Heart left ventricle (tissue), 16 donors: Measurements from ENCODE around the gene SLC13A3. TPM values are rescaled to one million over a fixed set of nuclear protein-coding genes. Genes with fewer than 3 reads are reported as not detected.

ENCODE experiments used
- ATAC-seq, 4 donors: fragments of 200-7000 bp; cut with Tn5 transposase; one replicate each; pipeline ENCODE4 v1.9.1; 2020 to 2022; ENCODE audit warnings: moderate library complexity in 4 of 4, mild to moderate bottlenecking in 3 of 4, moderate number of reproducible peaks in 1 of 4
- DNase-seq, 5 donors: peaks; one replicate each; pipeline ENCODE4 v3.0.0-alpha.2; 2020
- H3K27ac ChIP-seq, 12 donors: fragments of 200-600 bp; sonication (generic) in 4 of 12; one replicate each; pipeline versions ENCODE4 v1.5.0 to v1.8.0; 2016 to 2022; ENCODE audit warnings: mild to moderate bottlenecking in 2 of 12
- H3K27me3 ChIP-seq, 9 donors: fragments of 200-600 bp; sonication (generic) in 2 of 9; one replicate each; pipeline versions ENCODE4 v1.5.1 to v1.8.0; 2016 to 2022; ENCODE audit warnings: mild to moderate bottlenecking in 3 of 9
- H3K36me3 ChIP-seq, 9 donors: fragments of 200-600 bp; sonication (generic) in 2 of 9; one replicate each; pipeline versions ENCODE4 v1.5.0 to v1.8.0; 2018 to 2022; ENCODE audit warnings: mild to moderate bottlenecking in 2 of 9
- H3K4me1 ChIP-seq, 12 donors: fragments of 200-600 bp; sonication (generic) in 4 of 12; one replicate each; pipeline versions ENCODE4 v1.5.0 to v1.8.0; 2016 to 2022; ENCODE audit warnings: mild to moderate bottlenecking in 3 of 12
- H3K4me3 ChIP-seq, 12 donors: fragments of 200-600 bp; sonication (generic) in 4 of 12; one replicate each; pipeline versions ENCODE4 v1.5.0 to v1.8.0; 2017 to 2022; ENCODE audit warnings: mild to moderate bottlenecking in 9 of 12, moderate library complexity in 4 of 12
- H3K9me3 ChIP-seq, 12 donors: fragments of 200-600 bp; sonication (generic) in 4 of 12; one replicate each; pipeline versions ENCODE4 v1.5.0 to v1.8.0; 2016 to 2022; ENCODE audit warnings: mild to moderate bottlenecking in 1 of 12
- POLR2A ChIP-seq, 2 donors: fragments of 450-650 bp; IDR thresholded peaks; one replicate each; pipeline ENCODE4 v1.6.1; 2017; ENCODE audit warnings: antibody characterized with exemption in 2 of 2, mild to moderate bottlenecking in 2 of 2, moderate library complexity in 2 of 2
- WGBS, 4 donors: extraction: QIAGEN DNeasy Blood & Tissue Kit in 2 of 4; methylation state at CpG; one replicate each; pipeline versions ENCODE4 v1.1.5 to v1.1.7; 2013 to 2018; 5-methylcytosine and 5-hydroxymethylcytosine counted together
- intact Hi-C, 10 donors: fragments of 100-400 bp; cut with DNase I; formaldehyde crosslinking; loops; one replicate each; pipeline versions ENCODE4 v1.11.1 to v1.14.2; 2022
- polyA plus RNA-seq, 2 donors: library from polyadenylated mRNA; stranded (reverse); fragments of 200-250 nt; gene quantifications; one replicate each; pipeline ENCODE4 v1.2.3, GENCODE V29; 2013
- total RNA-seq, 9 donors: library from RNA; depleted of rRNA in 2 of 9; stranded (reverse); fragments of >200 nt in 2 of 9; fragmentation: NEBNext Ultra II Directional in 3 of 9; extraction: Animal tissue kit (Norgen Biotek cat#: 25700) in 3 of 9; gene quantifications; one replicate each; pipeline versions ENCODE4 v1.1.0 to v1.2.4, GENCODE V29; 2016 to 2023
- TF ChIP-seq, protein P1 (sequence below), 12 donors: fragments of 200-600 bp; sonication (generic) in 4 of 12; IDR thresholded peaks; one replicate each; pipeline versions ENCODE4 v1.5.0 to v1.8.0; 2018 to 2022; ENCODE audit warnings: antibody characterized with exemption in 12 of 12, mild to moderate bottlenecking in 5 of 12
- donor health status: ischemic (EF 13 %, LVEDD 7.1; RV severe dilation, severe dysfunction).
- donor health status: healthy with polysubstance abuse.
- donor health status: DM: no; HTN: yes; CAD: no.
- donor health status: DM: no; HTN: no; CAD: no.
- donor health status: ischemic (EF 25% LVEDD 6.9; RV normal size, moderate dysfunction).
- donor health status: ischemic (EF 25% LVEDD 5.7; RV mildly dilated, moderate dysfunction).
- donor health status: healthy.
- donor health status: DM: yes; HTN: yes; CAD: no.
- donor health status: ischemic (EF 35%, LVEDD 5.7; RV mildly dilated, moderate dysfunction).
- donor health status: nonischemic (EF 11% LVEDD 7.7; RV severe dilation, severe dysfunction).
- donor health status: DM: yes; HTN: yes; CAD: no.
- donor health status: PGD.
- donor health status: ischemic (EF 29% LVEDD 5.4; RV normal size, mild dysfunction).
- donor health status: nonischemic (EF 23%, LVEDD 6.1; RV moderate dilation, normal function).

Gene SLC13A3
- total and polyA plus RNA-seq, 11 donors = 0.13 to 2.6 (median 0.54) TPM

DNA sequence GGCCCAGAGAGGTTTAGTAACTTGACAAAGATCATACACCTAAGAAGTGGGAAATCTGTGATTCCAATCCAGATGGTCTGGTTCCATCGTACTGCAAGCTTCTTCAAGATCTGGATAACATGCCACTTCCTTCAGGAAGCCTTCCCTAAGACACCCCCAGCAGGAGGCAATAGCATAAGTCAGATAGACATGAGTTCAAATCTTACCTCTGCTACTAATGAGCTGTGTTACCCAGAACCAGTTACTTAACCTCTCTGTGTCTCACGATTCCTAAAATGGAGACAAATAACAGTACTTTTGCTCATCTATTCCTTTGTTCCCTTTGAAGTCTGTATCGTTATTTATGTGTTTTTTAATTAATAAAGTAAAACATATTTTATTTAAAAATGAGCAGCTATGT, 78.5 kb downstream of the SLC13A3 start:
- no peak overlapping the region for H3K27ac ChIP-seq
- WGBS, 4 donors = 88 to 92% (median 91%) methylated on average over 3 of the region's 3 CpGs

DNA sequence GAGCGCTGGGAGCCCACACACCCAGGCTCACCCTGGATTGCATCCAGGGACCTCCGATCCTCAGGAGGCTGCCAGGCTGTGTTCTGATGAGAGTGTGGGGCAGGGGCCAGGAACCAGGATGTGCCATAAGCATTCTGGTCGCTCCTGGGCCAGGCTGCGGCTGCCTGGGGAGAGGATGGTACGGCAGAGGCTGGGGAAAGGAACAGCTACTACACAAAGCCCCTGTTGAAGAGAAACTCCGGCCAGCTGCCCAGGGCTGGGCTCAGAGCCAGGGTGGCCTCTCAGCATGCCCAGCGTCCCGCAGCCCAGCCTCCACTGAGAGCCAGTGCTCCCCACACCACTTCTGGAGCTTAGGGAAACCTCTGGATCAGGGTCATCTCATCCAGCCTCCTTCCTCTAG, 79.1 kb downstream of the SLC13A3 start:
- intact Hi-C loops = loop anchor here in 1 of 10 donors (5.0 kb wide), 1 partner anchor 115 kb away; the partner anchor contains the start of gene TP53RK
- peak overlapping the region in 1 of 12 donors; percentile 12 for H3K4me3 ChIP-seq
- no peaks in the 10 kb centered on the region for H3K36me3 ChIP-seq
- WGBS, 4 donors = 21 to 32% (median 26%) methylated on average over 6 to 8 of the region's 8 CpGs
- TF ChIP-seq POLR2A (IDR thresholded peaks at IDR 0.05) = no peak
- TF ChIP-seq, protein P1, sequence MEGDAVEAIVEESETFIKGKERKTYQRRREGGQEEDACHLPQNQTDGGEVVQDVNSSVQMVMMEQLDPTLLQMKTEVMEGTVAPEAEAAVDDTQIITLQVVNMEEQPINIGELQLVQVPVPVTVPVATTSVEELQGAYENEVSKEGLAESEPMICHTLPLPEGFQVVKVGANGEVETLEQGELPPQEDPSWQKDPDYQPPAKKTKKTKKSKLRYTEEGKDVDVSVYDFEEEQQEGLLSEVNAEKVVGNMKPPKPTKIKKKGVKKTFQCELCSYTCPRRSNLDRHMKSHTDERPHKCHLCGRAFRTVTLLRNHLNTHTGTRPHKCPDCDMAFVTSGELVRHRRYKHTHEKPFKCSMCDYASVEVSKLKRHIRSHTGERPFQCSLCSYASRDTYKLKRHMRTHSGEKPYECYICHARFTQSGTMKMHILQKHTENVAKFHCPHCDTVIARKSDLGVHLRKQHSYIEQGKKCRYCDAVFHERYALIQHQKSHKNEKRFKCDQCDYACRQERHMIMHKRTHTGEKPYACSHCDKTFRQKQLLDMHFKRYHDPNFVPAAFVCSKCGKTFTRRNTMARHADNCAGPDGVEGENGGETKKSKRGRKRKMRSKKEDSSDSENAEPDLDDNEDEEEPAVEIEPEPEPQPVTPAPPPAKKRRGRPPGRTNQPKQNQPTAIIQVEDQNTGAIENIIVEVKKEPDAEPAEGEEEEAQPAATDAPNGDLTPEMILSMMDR (IDR thresholded peaks at IDR 0.05) = no peak
- peak in 3 of 4 donors; percentile 51 to 69 (median 54) for ATAC-seq
- no peaks in the 10 kb centered on the region for H3K27me3 ChIP-seq
- peak; percentile 48 to 73 (median 60) for DNase-seq
- no peaks in the 10 kb centered on the region for H3K9me3 ChIP-seq
- peaks cover 0 to 25% (median 7%) of the 10 kb centered on the region in 12 donors for H3K4me1 ChIP-seq
- peak overlapping the region in 4 of 12 donors; percentile 19 to 47 (median 40) for H3K27ac ChIP-seq

More for the DNA sequence above, 78.5 kb downstream of the SLC13A3 start:
- no peak overlapping the region for H3K4me3 ChIP-seq
- H3K4me1 ChIP-seq = peaks cover 0 to 25% (median 7%) of the 10 kb centered on the region in 12 donors
- ATAC-seq (no peak), DNase-seq (no peak)
- intact Hi-C loops = loop anchor here in 1 of 10 donors (5.0 kb wide), 1 partner anchor 115 kb away; the partner anchor contains the start of gene TP53RK
- no peaks in the 10 kb centered on the region for H3K36me3 ChIP-seq
- TF ChIP-seq POLR2A (IDR thresholded peaks at IDR 0.05) = no peak
- TF ChIP-seq, protein P1 (IDR thresholded peaks at IDR 0.05) = no peak
- no peaks in the 10 kb centered on the region for H3K9me3 ChIP-seq
- H3K27me3 ChIP-seq = no peaks in the 10 kb centered on the region

DNA sequence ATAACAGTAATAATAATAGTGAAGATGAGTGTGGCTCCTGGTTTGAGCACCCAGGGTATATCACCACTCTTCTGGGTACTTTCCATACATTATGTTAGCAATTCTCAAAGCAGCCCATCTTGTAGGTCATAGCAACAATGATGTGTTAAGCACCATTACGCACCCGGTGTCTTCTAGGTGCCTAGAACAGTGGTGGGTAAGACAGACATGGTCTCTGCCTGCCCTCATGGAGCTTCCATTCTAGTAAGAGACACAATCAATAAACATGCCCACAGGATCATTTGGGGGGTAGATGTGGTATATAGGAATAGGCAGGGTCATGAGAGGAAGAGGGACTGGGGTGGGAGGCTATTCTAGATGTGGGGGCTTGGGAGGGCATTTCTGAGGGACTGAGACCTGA, 79.8 kb downstream of the SLC13A3 start:
- no peaks in the 10 kb centered on the region for H3K36me3 ChIP-seq
- H3K4me1 ChIP-seq = peaks cover 0 to 25% (median 7%) of the 10 kb centered on the region in 12 donors
- ATAC-seq (no peak), DNase-seq (no peak)
- TF ChIP-seq, protein P1 (IDR thresholded peaks at IDR 0.05) = no peak
- TF ChIP-seq POLR2A (IDR thresholded peaks at IDR 0.05) = no peak
- no peak overlapping the region for H3K27ac ChIP-seq
- intact Hi-C loops = loop anchor here in 1 of 10 donors (5.0 kb wide), 1 partner anchor 116 kb away; the partner anchor contains the start of gene TP53RK
- 92 to 100% (median 99%) methylated on average over 2 of the region's 2 CpGs for WGBS, 4 donors
- no peaks in the 10 kb centered on the region for H3K27me3 ChIP-seq
- H3K4me3 ChIP-seq = no peak overlapping the region
- no peaks in the 10 kb centered on the region for H3K9me3 ChIP-seq

DNA sequence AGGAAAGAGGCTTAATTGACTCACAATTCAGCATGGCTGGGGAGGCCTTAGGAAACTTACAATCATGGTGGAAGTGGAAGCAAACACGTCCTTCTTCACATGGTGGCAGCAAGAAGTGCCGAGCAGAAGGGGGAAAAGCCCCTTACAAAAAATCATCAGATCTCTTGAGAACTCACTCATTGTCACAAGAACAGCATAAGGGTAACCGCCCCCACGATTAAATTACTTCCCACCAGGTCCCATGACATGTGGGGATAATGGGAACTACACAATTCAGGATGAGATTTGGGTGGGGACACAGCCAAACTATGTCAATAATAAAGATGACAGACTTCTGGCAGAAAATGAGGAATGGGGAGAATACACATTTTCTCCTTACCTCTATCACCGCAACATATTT, 80.3 kb downstream of the SLC13A3 start:
- peaks cover 0 to 25% (median 7%) of the 10 kb centered on the region in 12 donors for H3K4me1 ChIP-seq
- H3K36me3 ChIP-seq = no peaks in the 10 kb centered on the region
- H3K27ac ChIP-seq = no peak overlapping the region
- DNase-seq (no peak), ATAC-seq (no peak)
- WGBS, 4 donors = 76 to 86% (median 79%) methylated on average over 5 of the region's 5 CpGs
- no peak overlapping the region for H3K4me3 ChIP-seq
- no peaks in the 10 kb centered on the region for H3K9me3 ChIP-seq
- no peak for TF ChIP-seq POLR2A (IDR thresholded peaks at IDR 0.05)
- TF ChIP-seq, protein P1 (IDR thresholded peaks at IDR 0.05) = no peak
- H3K27me3 ChIP-seq = no peaks in the 10 kb centered on the region
- intact Hi-C loops = loop anchor here in 1 of 10 donors (5.0 kb wide), 1 partner anchor 116 kb away; the partner anchor contains the start of gene TP53RK
